ENCODE results near the gene ZNF138.

DNA sequence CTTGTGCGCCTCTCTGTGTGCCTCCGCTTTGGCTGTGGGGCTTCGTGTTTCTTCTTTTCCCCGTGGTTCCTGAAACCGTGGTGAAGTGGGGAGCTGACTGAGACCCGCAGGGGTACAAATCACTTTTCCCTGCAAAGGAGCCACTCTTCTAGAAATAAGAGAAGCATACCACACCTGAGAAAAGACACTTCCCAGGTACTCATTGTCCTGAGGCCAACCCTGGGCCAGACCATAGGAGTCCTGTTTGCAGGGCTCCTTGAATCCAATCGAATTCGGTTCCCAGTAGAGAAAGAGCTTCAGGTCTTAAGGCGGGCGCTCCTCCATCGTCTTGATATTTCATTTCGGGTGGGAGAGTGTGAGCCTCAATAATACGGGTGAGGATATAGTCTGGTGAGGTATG is 76.4 kb downstream of the ZNF138 start:
- no peak for TF ChIP-seq JUNB (IDR thresholded peaks at IDR 0.05; ENCODE audit: unreplicated experiment)
- TF ChIP-seq EZH2phosphoT487 (IDR thresholded peaks at IDR 0.05; ENCODE audit: unreplicated experiment) = no peak
- TF ChIP-seq EZH2 (IDR thresholded peaks at IDR 0.05; ENCODE audit: low read depth, unreplicated experiment) = no peak
- TF ChIP-seq CREB1 (CRISPR knock-in tag; IDR thresholded peaks at IDR 0.05; ENCODE audit: low read depth) = no peak
- no peak for TF ChIP-seq POLR2AphosphoS5 (IDR thresholded peaks at IDR 0.05; ENCODE audit: low read depth)
- TF ChIP-seq, protein P1, sequence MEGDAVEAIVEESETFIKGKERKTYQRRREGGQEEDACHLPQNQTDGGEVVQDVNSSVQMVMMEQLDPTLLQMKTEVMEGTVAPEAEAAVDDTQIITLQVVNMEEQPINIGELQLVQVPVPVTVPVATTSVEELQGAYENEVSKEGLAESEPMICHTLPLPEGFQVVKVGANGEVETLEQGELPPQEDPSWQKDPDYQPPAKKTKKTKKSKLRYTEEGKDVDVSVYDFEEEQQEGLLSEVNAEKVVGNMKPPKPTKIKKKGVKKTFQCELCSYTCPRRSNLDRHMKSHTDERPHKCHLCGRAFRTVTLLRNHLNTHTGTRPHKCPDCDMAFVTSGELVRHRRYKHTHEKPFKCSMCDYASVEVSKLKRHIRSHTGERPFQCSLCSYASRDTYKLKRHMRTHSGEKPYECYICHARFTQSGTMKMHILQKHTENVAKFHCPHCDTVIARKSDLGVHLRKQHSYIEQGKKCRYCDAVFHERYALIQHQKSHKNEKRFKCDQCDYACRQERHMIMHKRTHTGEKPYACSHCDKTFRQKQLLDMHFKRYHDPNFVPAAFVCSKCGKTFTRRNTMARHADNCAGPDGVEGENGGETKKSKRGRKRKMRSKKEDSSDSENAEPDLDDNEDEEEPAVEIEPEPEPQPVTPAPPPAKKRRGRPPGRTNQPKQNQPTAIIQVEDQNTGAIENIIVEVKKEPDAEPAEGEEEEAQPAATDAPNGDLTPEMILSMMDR (conservative IDR thresholded peaks at IDR 0.05; ENCODE audit: low read depth in 2 of 2) = no peak
- TF ChIP-seq, protein P2, sequence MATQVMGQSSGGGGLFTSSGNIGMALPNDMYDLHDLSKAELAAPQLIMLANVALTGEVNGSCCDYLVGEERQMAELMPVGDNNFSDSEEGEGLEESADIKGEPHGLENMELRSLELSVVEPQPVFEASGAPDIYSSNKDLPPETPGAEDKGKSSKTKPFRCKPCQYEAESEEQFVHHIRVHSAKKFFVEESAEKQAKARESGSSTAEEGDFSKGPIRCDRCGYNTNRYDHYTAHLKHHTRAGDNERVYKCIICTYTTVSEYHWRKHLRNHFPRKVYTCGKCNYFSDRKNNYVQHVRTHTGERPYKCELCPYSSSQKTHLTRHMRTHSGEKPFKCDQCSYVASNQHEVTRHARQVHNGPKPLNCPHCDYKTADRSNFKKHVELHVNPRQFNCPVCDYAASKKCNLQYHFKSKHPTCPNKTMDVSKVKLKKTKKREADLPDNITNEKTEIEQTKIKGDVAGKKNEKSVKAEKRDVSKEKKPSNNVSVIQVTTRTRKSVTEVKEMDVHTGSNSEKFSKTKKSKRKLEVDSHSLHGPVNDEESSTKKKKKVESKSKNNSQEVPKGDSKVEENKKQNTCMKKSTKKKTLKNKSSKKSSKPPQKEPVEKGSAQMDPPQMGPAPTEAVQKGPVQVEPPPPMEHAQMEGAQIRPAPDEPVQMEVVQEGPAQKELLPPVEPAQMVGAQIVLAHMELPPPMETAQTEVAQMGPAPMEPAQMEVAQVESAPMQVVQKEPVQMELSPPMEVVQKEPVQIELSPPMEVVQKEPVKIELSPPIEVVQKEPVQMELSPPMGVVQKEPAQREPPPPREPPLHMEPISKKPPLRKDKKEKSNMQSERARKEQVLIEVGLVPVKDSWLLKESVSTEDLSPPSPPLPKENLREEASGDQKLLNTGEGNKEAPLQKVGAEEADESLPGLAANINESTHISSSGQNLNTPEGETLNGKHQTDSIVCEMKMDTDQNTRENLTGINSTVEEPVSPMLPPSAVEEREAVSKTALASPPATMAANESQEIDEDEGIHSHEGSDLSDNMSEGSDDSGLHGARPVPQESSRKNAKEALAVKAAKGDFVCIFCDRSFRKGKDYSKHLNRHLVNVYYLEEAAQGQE (IDR thresholded peaks at IDR 0.05; ENCODE audit: unreplicated experiment) = no peak
- TF ChIP-seq STAT1 (IDR thresholded peaks at IDR 0.05; ENCODE audit: unreplicated experiment) = no peak
- no peak for TF ChIP-seq NANOG (IDR thresholded peaks at IDR 0.05; ENCODE audit: borderline replicate concordance)
- TF ChIP-seq ZNF114 (CRISPR knock-in tag; IDR thresholded peaks at IDR 0.05) = no peak
- TF ChIP-seq, protein P3, sequence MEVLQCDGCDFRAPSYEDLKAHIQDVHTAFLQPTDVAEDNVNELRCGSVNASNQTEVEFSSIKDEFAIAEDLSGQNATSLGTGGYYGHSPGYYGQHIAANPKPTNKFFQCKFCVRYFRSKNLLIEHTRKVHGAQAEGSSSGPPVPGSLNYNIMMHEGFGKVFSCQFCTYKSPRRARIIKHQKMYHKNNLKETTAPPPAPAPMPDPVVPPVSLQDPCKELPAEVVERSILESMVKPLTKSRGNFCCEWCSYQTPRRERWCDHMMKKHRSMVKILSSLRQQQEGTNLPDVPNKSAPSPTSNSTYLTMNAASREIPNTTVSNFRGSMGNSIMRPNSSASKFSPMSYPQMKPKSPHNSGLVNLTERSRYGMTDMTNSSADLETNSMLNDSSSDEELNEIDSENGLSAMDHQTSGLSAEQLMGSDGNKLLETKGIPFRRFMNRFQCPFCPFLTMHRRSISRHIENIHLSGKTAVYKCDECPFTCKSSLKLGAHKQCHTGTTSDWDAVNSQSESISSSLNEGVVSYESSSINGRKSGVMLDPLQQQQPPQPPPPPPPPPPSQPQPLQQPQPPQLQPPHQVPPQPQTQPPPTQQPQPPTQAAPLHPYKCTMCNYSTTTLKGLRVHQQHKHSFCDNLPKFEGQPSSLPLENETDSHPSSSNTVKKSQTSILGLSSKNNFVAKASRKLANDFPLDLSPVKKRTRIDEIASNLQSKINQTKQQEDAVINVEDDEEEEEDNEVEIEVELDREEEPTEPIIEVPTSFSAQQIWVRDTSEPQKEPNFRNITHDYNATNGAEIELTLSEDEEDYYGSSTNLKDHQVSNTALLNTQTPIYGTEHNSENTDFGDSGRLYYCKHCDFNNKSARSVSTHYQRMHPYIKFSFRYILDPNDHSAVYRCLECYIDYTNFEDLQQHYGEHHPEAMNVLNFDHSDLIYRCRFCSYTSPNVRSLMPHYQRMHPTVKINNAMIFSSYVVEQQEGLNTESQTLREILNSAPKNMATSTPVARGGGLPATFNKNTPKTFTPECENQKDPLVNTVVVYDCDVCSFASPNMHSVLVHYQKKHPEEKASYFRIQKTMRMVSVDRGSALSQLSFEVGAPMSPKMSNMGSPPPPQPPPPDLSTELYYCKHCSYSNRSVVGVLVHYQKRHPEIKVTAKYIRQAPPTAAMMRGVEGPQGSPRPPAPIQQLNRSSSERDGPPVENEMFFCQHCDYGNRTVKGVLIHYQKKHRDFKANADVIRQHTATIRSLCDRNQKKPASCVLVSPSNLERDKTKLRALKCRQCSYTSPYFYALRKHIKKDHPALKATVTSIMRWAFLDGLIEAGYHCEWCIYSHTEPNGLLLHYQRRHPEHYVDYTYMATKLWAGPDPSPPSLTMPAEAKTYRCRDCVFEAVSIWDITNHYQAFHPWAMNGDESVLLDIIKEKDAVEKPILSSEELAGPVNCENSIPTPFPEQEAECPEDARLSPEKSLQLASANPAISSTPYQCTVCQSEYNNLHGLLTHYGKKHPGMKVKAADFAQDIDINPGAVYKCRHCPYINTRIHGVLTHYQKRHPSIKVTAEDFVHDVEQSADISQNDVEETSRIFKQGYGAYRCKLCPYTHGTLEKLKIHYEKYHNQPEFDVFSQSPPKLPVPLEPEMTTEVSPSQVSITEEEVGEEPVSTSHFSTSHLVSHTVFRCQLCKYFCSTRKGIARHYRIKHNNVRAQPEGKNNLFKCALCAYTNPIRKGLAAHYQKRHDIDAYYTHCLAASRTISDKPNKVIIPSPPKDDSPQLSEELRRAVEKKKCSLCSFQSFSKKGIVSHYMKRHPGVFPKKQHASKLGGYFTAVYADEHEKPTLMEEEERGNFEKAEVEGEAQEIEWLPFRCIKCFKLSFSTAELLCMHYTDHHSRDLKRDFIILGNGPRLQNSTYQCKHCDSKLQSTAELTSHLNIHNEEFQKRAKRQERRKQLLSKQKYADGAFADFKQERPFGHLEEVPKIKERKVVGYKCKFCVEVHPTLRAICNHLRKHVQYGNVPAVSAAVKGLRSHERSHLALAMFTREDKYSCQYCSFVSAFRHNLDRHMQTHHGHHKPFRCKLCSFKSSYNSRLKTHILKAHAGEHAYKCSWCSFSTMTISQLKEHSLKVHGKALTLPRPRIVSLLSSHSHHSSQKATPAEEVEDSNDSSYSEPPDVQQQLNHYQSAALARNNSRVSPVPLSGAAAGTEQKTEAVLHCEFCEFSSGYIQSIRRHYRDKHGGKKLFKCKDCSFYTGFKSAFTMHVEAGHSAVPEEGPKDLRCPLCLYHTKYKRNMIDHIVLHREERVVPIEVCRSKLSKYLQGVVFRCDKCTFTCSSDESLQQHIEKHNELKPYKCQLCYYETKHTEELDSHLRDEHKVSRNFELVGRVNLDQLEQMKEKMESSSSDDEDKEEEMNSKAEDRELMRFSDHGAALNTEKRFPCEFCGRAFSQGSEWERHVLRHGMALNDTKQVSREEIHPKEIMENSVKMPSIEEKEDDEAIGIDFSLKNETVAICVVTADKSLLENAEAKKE (CRISPR knock-in tag; IDR thresholded peaks at IDR 0.05) = no peak
- TF ChIP-seq ZNF331 (CRISPR knock-in tag; IDR thresholded peaks at IDR 0.05; ENCODE audit: low read depth) = no peak

All from GM23338 (cell line).